HEK293T (cell line): ENCODE results near the gene LRRC1.

Experiments used
- CTCF ChIA-PET: fragments of 350-600 bp; formaldehyde crosslinking; extraction: SDS; loops from one replicate; lab custom pipeline; 2021; ENCODE audit warnings: antibody characterized with exemption, inconsistent platforms; lab: Yijun Ruan, JAX
- POLR2A ChIA-PET: fragments of 350-600 bp; formaldehyde crosslinking; extraction: SDS; loops from one replicate; lab custom pipeline; 2020; ENCODE audit warnings: antibody characterized with exemption, inconsistent platforms; lab: Yijun Ruan, JAX
- DNase-seq: peaks from one replicate; pipeline ENCODE4 v3.0.0; 2012; ENCODE audit warnings: mixed read lengths; ENCODE audit errors: extremely low spot score
- ARNT ChIP-seq: fragments of 450-650 bp; IDR thresholded peaks from 2 replicates; pipeline ENCODE4 v1.6.1; 2017; ENCODE audit warnings: mild to moderate bottlenecking
- BHLHE40 ChIP-seq: fragments of 450-650 bp; IDR thresholded peaks from 2 replicates; pipeline ENCODE4 v1.6.1; 2016; ENCODE audit warnings: mild to moderate bottlenecking, moderate library complexity, borderline replicate concordance
- CTBP1 ChIP-seq: fragments of 450-650 bp; IDR thresholded peaks from 2 replicates; pipeline ENCODE4 v1.6.1; 2016; ENCODE audit warnings: borderline replicate concordance
- ELF4 ChIP-seq: fragments of 450-650 bp; IDR thresholded peaks from 2 replicates; pipeline ENCODE4 v1.6.1; 2017; ENCODE audit warnings: antibody characterized with exemption
- FOXA1 ChIP-seq: fragments of 450-650 bp; IDR thresholded peaks from 2 replicates; pipeline ENCODE4 v1.6.1; 2016; ENCODE audit warnings: mild to moderate bottlenecking
- FOXK2 ChIP-seq: fragments of 450-650 bp; IDR thresholded peaks from 2 replicates; pipeline ENCODE4 v1.6.1; 2016; ENCODE audit warnings: mild to moderate bottlenecking
- FOXM1 ChIP-seq: fragments of 450-650 bp; IDR thresholded peaks from 2 replicates; pipeline ENCODE4 v1.6.1; 2017; ENCODE audit warnings: mild to moderate bottlenecking, borderline replicate concordance
- HDGF ChIP-seq: fragments of 450-650 bp; IDR thresholded peaks from 2 replicates; pipeline ENCODE4 v1.6.1; 2017; ENCODE audit warnings: antibody characterized with exemption, borderline replicate concordance
- L3MBTL2 ChIP-seq: fragments of 450-650 bp; conservative IDR thresholded peaks from 2 replicates; pipeline ENCODE4 v1.6.1; 2016; ENCODE audit warnings: mild to moderate bottlenecking
- LEF1 ChIP-seq: fragments of 450-650 bp; IDR thresholded peaks from 2 replicates; pipeline ENCODE4 v1.6.1; 2017; ENCODE audit warnings: mild to moderate bottlenecking, borderline replicate concordance
- NFRKB ChIP-seq: fragments of 450-650 bp; IDR thresholded peaks from 2 replicates; pipeline ENCODE4 v1.6.1; 2016; ENCODE audit warnings: mild to moderate bottlenecking, moderate library complexity
- PKNOX1 ChIP-seq: fragments of 450-650 bp; IDR thresholded peaks from 2 replicates; pipeline ENCODE4 v1.6.1; 2016
- SP1 ChIP-seq: fragments of 450-650 bp; IDR thresholded peaks from 2 replicates; pipeline ENCODE4 v1.6.1; 2017
- SUZ12 ChIP-seq: fragments of 450-650 bp; IDR thresholded peaks from 2 replicates; pipeline ENCODE4 v1.6.1; 2016; ENCODE audit warnings: mild to moderate bottlenecking
- TARDBP ChIP-seq: fragments of 450-650 bp; IDR thresholded peaks from 2 replicates; pipeline ENCODE4 v1.6.1; 2016
- ZNF384 ChIP-seq: fragments of 450-650 bp; IDR thresholded peaks from 2 replicates; pipeline ENCODE4 v1.6.1; 2016

The LRRC1 gene

GRCh38 chr6:53813801-53814200, 19.0 kb downstream of the LRRC1 start:
- ChIA-PET CTCF (interaction anchor here (0.8 kb wide), 1 partner anchor 14 kb away, joined by 4 read pairs; no protein-coding TSS in a partner anchor), POLR2A (interaction anchor here (2.9 kb wide), 1 partner anchor 19 kb away, joined by 15 read pairs; the partner anchor contains the start of gene LRRC1)
- DNase-seq, result no peak
- TF ChIP-seq CTBP1 (no peak), FOXM1 (no peak), ZNF384 (no peak), L3MBTL2 (no peak), PKNOX1 (no peak), ARNT (no peak), HDGF (no peak), NFRKB (no peak), SP1 (no peak), ELF4 (no peak)

DNA sequence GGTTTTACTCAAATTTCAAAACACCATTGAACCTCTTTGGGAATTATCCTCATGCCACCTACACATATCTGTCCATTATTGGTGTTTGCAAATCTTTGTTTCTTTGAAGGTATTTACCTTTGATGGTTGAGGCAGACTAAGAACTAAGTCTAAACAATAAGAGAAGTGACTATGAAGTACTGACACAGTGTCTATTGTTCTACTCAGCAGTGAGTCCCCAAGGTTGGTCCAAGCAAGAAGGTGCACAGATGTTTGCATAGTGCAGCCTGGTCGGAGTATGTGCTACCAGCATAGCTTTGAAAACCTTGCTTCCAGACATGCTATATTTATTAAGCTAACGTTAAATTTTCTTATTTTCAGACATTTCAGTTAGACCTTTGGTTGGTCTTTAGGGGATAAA, 19.5 kb downstream of the LRRC1 start:
- ChIA-PET CTCF (interaction anchor here (0.8 kb wide), 1 partner anchor 13 kb away, joined by 4 read pairs; no protein-coding TSS in a partner anchor), POLR2A (interaction anchor here (2.9 kb wide), 1 partner anchor 20 kb away, joined by 15 read pairs; the partner anchor contains the start of gene LRRC1)
- no peak for DNase-seq
- TF ChIP-seq ZNF384 (no peak), BHLHE40 (no peak), TARDBP (no peak), L3MBTL2 (no peak), HDGF (no peak), FOXA1 (no peak), NFRKB (no peak), ELF4 (no peak), LEF1 (no peak), ARNT (no peak), FOXM1 (no peak), CTBP1 (no peak), SP1 (no peak), PKNOX1 (no peak), FOXK2 (no peak), SUZ12 (no peak)

DNA sequence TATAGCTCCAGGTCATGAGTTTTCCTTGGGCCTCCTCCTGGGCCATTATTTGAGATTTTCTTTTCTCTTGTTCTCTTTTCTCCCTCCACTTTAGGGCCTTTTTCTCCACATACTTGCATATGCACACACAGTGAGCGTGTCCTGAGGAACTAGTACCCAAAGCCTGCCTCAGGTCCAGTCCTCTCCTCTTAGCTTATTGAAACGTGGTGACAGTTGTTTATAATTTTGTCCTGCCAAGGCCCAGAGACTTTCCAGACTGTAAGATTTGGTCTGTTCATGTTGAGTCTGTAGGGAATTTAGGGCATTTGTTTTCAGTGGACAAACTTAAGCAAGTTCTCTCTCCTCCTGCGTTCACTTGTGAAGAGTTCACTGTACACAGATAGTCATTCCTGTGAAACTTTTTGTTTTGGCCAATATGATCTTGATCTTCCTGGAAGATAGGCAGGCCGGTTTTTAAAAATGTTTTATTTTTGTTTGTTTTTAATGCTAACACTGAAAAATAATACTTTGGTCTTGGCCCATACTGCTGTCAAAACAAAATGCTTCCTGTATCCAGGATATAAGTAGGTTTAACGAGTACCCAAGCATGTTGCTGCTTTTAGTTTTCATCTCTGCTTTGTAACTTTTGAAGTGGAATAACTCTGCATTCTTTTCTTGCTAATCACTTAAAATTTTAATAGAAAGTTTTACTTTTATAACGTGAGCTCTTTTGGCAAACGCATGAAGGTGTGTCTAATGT, 20.7 kb downstream of the LRRC1 start:
- CTCF ChIA-PET, result interaction anchor here (1.4 kb wide), 1 partner anchor 13 kb away, joined by 3 read pairs; no protein-coding TSS in a partner anchor
- TF ChIP-seq CTBP1, result no peak
- no peak for TF ChIP-seq BHLHE40
- TF ChIP-seq PKNOX1, result no peak
- no peak for TF ChIP-seq LEF1
- TF ChIP-seq SP1, result no peak
- POLR2A ChIA-PET, result interaction anchor here (2.9 kb wide), 1 partner anchor 21 kb away, joined by 15 read pairs; the partner anchor contains the start of gene LRRC1
- no peak for DNase-seq

DNA sequence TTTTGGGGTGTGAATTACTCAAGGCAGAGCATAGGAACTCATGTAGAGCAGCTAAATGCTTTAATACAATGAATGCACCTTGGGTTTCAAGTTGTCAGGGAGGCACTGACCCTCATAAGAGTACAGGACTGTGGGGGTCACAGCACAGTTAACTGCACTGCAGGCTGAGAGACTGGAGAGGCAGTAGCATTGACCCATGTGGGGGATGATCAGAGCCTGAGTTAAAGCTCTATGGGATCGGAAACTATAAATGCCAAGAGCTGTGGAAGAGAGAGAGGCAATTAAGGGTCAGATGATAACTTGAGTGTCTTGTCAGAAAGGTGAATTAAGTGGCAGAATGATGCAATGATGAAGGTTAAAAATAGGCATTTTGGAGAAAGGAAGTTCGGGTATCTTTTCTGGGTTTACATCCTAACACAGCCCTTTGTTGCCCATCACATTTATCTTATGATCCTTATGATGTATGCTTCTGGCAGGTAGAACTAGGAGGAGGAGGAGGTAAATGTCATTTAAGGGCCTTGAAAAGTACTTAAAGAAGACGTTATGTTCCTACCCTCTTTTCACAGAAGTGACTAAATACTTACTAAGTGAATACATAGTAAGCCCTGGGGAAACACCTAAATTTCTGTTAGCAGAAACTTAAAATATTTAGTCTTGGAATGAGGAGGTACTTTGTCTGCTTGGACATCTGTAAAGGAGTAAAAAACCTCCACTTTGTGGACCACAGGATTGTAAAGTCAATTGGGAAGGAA, 24.2 kb downstream of the LRRC1 start:
- DNase-seq, result no peak
- no peak for TF ChIP-seq LEF1
- TF ChIP-seq CTBP1, result no peak
- ChIA-PET CTCF (interaction anchor here (0.6 kb wide), 1 partner anchor 251 kb away, joined by 3 read pairs; no protein-coding TSS in a partner anchor), POLR2A (no interaction called here)

DNA sequence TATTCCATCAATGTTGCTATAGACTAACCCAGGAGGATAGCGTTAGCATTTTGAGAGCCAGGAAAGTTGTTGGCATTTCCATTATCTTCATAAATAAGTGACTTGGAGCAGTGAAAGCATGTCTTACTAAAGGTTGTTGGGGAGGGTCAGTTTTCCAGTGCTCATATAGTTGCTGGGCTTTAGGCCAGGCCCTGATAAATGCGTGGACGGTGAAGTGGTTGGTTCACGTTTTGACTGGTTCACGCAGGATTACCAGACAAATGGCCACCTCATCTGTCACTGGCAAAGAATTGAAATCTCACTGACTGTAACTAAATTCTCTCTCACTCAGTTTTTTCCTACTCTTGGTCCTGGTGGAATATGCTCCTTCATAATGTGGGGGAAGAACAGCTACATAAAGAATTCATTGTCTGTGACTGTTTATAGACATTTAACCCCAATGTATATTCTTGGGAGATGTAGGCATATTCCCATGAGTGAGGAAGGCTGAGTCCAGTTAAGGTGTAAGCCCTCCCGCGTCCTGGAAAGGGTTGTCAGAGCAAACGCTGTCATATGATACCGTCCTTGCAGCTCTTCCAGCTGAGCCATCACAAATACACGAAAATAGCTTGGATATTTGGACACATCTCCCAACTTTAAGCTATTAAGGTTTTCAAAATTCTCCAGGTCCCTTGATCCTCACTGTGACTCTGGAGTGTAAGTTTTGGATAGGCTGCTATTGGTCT, 27.8 kb downstream of the LRRC1 start:
- no peak for DNase-seq
- ChIA-PET CTCF (interaction anchor here (0.6 kb wide), 1 partner anchor 10 kb away, joined by 6 read pairs; no protein-coding TSS in a partner anchor), POLR2A (interaction anchor here (1.4 kb wide), 1 partner anchor 28 kb away, joined by 10 read pairs; the partner anchor contains the start of gene LRRC1)
- TF ChIP-seq BHLHE40, result no peak
- TF ChIP-seq NFRKB, result no peak
- no peak for TF ChIP-seq FOXA1
- TF ChIP-seq LEF1, result no peak
- no peak for TF ChIP-seq FOXM1
- TF ChIP-seq ARNT, result no peak
- TF ChIP-seq TARDBP, result no peak
- TF ChIP-seq ZNF384, result no peak
- TF ChIP-seq SP1, result no peak
- no peak for TF ChIP-seq SUZ12
- no peak for TF ChIP-seq FOXK2
- TF ChIP-seq PKNOX1, result no peak
- no peak for TF ChIP-seq HDGF
- no peak for TF ChIP-seq CTBP1
- no peak for TF ChIP-seq L3MBTL2
- TF ChIP-seq ELF4, result no peak
